ENCODE results near the gene TMEM63C. TPM values are rescaled to one million over a fixed set of nuclear protein-coding genes. Genes with fewer than 3 reads are reported as not detected.

The TMEM63C gene
- total RNA-seq, 1 experiment from 2014 or later, result 5.2 TPM

- no peaks in the 10 kb centered on the region for H3K9me3 ChIP-seq (replicated peaks)
- no peaks in the 10 kb centered on the region for H3K27me3 ChIP-seq
- no peak overlapping the region for H3K4me3 ChIP-seq
- H3K36me3 ChIP-seq, result peaks cover 10% of the 10 kb centered on the region
- DNase-seq, result peak; percentile 74 to 77
- H3K27ac ChIP-seq, result no peak overlapping the region
- peaks cover 39% of the 10 kb centered on the region for H3K4me1 ChIP-seq
Observed at GRCh38 chr14:77301103-77301502, 119.5 kb downstream of the TMEM63C start.

GRCh38 chr14:77302926-77303325 lies 121.3 kb downstream of the TMEM63C start:
- no peak for DNase-seq

GRCh38 chr14:77303417-77304156 lies 122.0 kb downstream of the TMEM63C start:
- H3K36me3 ChIP-seq, result peaks cover 4% of the 10 kb centered on the region
- H3K27me3 ChIP-seq, result no peaks in the 10 kb centered on the region
- no peaks in the 10 kb centered on the region for H3K9me3 ChIP-seq (replicated peaks)
- H3K27ac ChIP-seq, result peak overlapping the region; percentile 100
- DNase-seq, result peak; percentile 42 to 60
- peaks cover 52% of the 10 kb centered on the region for H3K4me1 ChIP-seq
- no peak overlapping the region for H3K4me3 ChIP-seq

More at GRCh38 chr14:77302926-77303325, 121.3 kb downstream of the TMEM63C start:
- H3K27me3 ChIP-seq, result no peaks in the 10 kb centered on the region
- H3K36me3 ChIP-seq, result peaks cover 7% of the 10 kb centered on the region
- no peak overlapping the region for H3K4me3 ChIP-seq
- H3K4me1 ChIP-seq, result peaks cover 52% of the 10 kb centered on the region
- peak overlapping the region; percentile 100 for H3K27ac ChIP-seq
- H3K9me3 ChIP-seq (replicated peaks), result no peaks in the 10 kb centered on the region

- Histone ChIP-seq H3K36me3 (0 out of 2 replicates have a peak, but pooled peaks cover 8% of the 10 kb centered on the region), H3K27ac (peak overlapping the region; percentile 100), H3K4me1 (peaks cover 59% of the 10 kb centered on the region), H3K4me3 (no peak overlapping the region), H3K27me3 (no peaks in the 10 kb centered on the region), H3K9me3 (replicated peaks) (no peaks in the 10 kb centered on the region)
- DNase-seq, result peak; percentile 36 to 62
Observed at GRCh38 chr14:77305696-77306095, 124.1 kb downstream of the TMEM63C start.

- Histone ChIP-seq H3K36me3 (0 out of 2 replicates have a peak, but pooled peaks cover 8% of the 10 kb centered on the region), H3K4me3 (peak overlapping the region; percentile 16), H3K27ac (peak overlapping the region; percentile 100), H3K27me3 (no peaks in the 10 kb centered on the region), H3K4me1 (peaks cover 57% of the 10 kb centered on the region), H3K9me3 (replicated peaks) (no peaks in the 10 kb centered on the region)
- peak; percentile 67 to 86 for DNase-seq
Observed at GRCh38 chr14:77306416-77306815, 124.8 kb downstream of the TMEM63C start.

- peak overlapping the region; percentile 100 for H3K27ac ChIP-seq
- no peaks in the 10 kb centered on the region for H3K9me3 ChIP-seq (replicated peaks)
- H3K4me3 ChIP-seq, result peak overlapping the region; percentile 16
- H3K4me1 ChIP-seq, result peaks cover 56% of the 10 kb centered on the region
- 0 out of 2 replicates have a peak, but pooled peaks cover 8% of the 10 kb centered on the region for H3K36me3 ChIP-seq
- H3K27me3 ChIP-seq, result no peaks in the 10 kb centered on the region
- peak; percentile 84 to 86 for DNase-seq
Observed at GRCh38 chr14:77306851-77307496, 125.4 kb downstream of the TMEM63C start.

Other genes starting within 250 kb of the TMEM63C start
- 21.7 and 23.5 TPM in 2 replicates for gene IRF2BPL, start 153.1 kb upstream of the TMEM63C start, total RNA-seq (2014; rRNA removed; shearing (Covaris generic))
- 13.2 and 14.0 TPM in 2 replicates for gene CIPC, start 83.5 kb upstream of the TMEM63C start, total RNA-seq (2014; rRNA removed; shearing (Covaris generic))
- gene ZDHHC22, start 40.0 kb upstream of the TMEM63C start, total RNA-seq (2014; rRNA removed; shearing (Covaris generic)), result 12.1 and 13.4 TPM in 2 replicates
- gene NGB, start 89.4 kb downstream of the TMEM63C start, total RNA-seq (2014; rRNA removed; shearing (Covaris generic)), result not detected in 2 replicates
- gene POMT2, start 139.1 kb downstream of the TMEM63C start, total RNA-seq (2014; rRNA removed; shearing (Covaris generic)), result 27.0 and 30.2 TPM in 2 replicates
- 10.3 and 14.3 TPM in 2 replicates for gene GSTZ1, start 139.2 kb downstream of the TMEM63C start, total RNA-seq (2014; rRNA removed; shearing (Covaris generic))
- gene TMED8, start 195.3 kb downstream of the TMEM63C start, total RNA-seq (2014; rRNA removed; shearing (Covaris generic)), result 12.8 and 13.6 TPM in 2 replicates
- gene SAMD15, start 195.6 kb downstream of the TMEM63C start, total RNA-seq (2014; rRNA removed; shearing (Covaris generic)), result 1.0 and 2.3 TPM in 2 replicates
- 0.06 TPM in 1 of 2 replicates, not detected in the other for gene NOXRED1, start 241.7 kb downstream of the TMEM63C start, total RNA-seq (2014; rRNA removed; shearing (Covaris generic))

All from SJCRH30 (cell line).